K562 (cell line): ENCODE measurements around the gene CD46. TPM values are rescaled to one million over a fixed set of nuclear protein-coding genes. Genes with fewer than 3 reads are reported as not detected.
A peak's percentile ranks its signal among the peaks of the same experiment; 100 is the strongest.

Experiments used
- ATF1 ChIP-seq, 2 experiments: fragments of 450-650 bp in 1 of 2; IDR thresholded peaks; 2 replicates each; pipeline ENCODE4 v1.6.1; 2016; ENCODE audit warnings: missing compliant biosample characterization in 1 of 2, missing genetic modification characterization in 1 of 2
- BMI1 ChIP-seq: fragments of 150-350 bp; IDR thresholded peaks from 2 replicates; pipeline ENCODE4 v1.6.1; 2014; ENCODE audit warnings: low read length
- C11orf30 ChIP-seq: fragments of 450-650 bp; IDR thresholded peaks from 2 replicates; pipeline ENCODE4 v1.6.1; 2016; ENCODE audit warnings: low read depth, mild to moderate bottlenecking
- CAMTA2 ChIP-seq: fragments of 250-450 bp; sonication (Bioruptor Pico); conservative IDR thresholded peaks from 2 replicates; pipeline ENCODE4 v1.5.1; 2022
- ERF ChIP-seq: fragments of 450-650 bp; formaldehyde crosslinking; IDR thresholded peaks from 2 replicates; pipeline ENCODE4 v1.4.0; 2020; ENCODE audit warnings: mild to moderate bottlenecking, mixed read lengths
- ESRRA ChIP-seq: fragments of 450-650 bp; IDR thresholded peaks from 2 replicates; pipeline ENCODE4 v1.6.1; 2014; ENCODE audit warnings: low read depth, mild to moderate bottlenecking, moderate library complexity, borderline replicate concordance
- FOXK2 ChIP-seq, 2 experiments: fragments of 450-650 bp; IDR thresholded peaks in 1 of 2; conservative IDR thresholded peaks in 1 of 2; 2 replicates each; pipeline ENCODE4 v1.6.1; 2016; ENCODE audit warnings: low read depth in 2 of 2, mild to moderate bottlenecking in 1 of 2
- IFI16 ChIP-seq: fragments of 250-450 bp; sonication (Bioruptor Pico); IDR thresholded peaks from 2 replicates; pipeline ENCODE4 v2.1.2; 2022; ENCODE audit warnings: mild to moderate bottlenecking, inconsistent platforms
- L3MBTL2 ChIP-seq: fragments of 450-650 bp; IDR thresholded peaks from 2 replicates; pipeline ENCODE4 v1.6.1; 2016; ENCODE audit warnings: mild to moderate bottlenecking, moderate library complexity
- LEF1 ChIP-seq: fragments of 450-650 bp; IDR thresholded peaks from 2 replicates; pipeline ENCODE4 v1.6.1; 2016; ENCODE audit warnings: mild to moderate bottlenecking
- MTF1 ChIP-seq: fragments of 250-450 bp; sonication (Bioruptor Pico); IDR thresholded peaks from 2 replicates; pipeline ENCODE4 v1.9.0; 2021; ENCODE audit warnings: moderate library complexity, mild to moderate bottlenecking, inconsistent platforms, borderline replicate concordance
- NFRKB ChIP-seq: fragments of 450-650 bp; IDR thresholded peaks from 2 replicates; pipeline ENCODE4 v1.6.1; 2016; ENCODE audit warnings: low read depth
- PHB ChIP-seq: fragments of 250-450 bp; sonication (Bioruptor Pico); IDR thresholded peaks from 2 replicates; pipeline ENCODE4 v1.5.0; 2021
- PHB2 ChIP-seq: fragments of 450-650 bp; IDR thresholded peaks from 2 replicates; pipeline ENCODE4 v1.6.1; 2017; ENCODE audit warnings: low read depth
- PHF20 ChIP-seq: fragments of 450-650 bp; IDR thresholded peaks from 2 replicates; pipeline ENCODE4 v1.6.1; 2018; ENCODE audit not compliant: partially characterized antibody
- PPARD ChIP-seq: fragments of 250-450 bp; sonication (Bioruptor Pico); IDR thresholded peaks from 2 replicates; pipeline ENCODE4 v1.8.0; 2022; ENCODE audit warnings: inconsistent platforms, mild to moderate bottlenecking, moderate library complexity
- RAD21 ChIP-seq, 2 experiments: fragments of 250-450 bp in 1 of 2; fragments of 450-650 bp in 1 of 2; sonication (Bioruptor Pico) in 1 of 2; formaldehyde crosslinking in 1 of 2; IDR thresholded peaks in 1 of 2; conservative IDR thresholded peaks in 1 of 2; 2 replicates each; pipeline versions ENCODE4 v1.4.0 to v1.8.0; 2020 to 2022; ENCODE audit warnings: mild to moderate bottlenecking in 2 of 2, moderate library complexity in 1 of 2
- TBL1XR1 ChIP-seq, 2 experiments: IDR thresholded peaks; 2 replicates each; pipeline ENCODE4 v1.6.1; 2012; ENCODE audit warnings: improper control_type of control experiment in 2 of 2, low read length in 2 of 2, mild to moderate bottlenecking in 1 of 2
- TBP ChIP-seq: optimal IDR thresholded peaks from 2 replicates; pipeline ENCODE3; 2011; ENCODE audit warnings: low read depth, low read length, improper control_type of control experiment
- TGIF2 ChIP-seq: sonication (generic); formaldehyde crosslinking; IDR thresholded peaks from 2 replicates; pipeline ENCODE4 v1.8.1; 2022; ENCODE audit warnings: mild to moderate bottlenecking, missing genetic modification reagents, moderate library complexity
- ZFP1 ChIP-seq: fragments of 450-650 bp; formaldehyde crosslinking; IDR thresholded peaks from 2 replicates; pipeline ENCODE4 v1.4.0; 2020; ENCODE audit warnings: mild to moderate bottlenecking, mixed read lengths
- ZNF282 ChIP-seq: sonication (generic); formaldehyde crosslinking; IDR thresholded peaks from 2 replicates; pipeline ENCODE4 v1.8.1; 2023; ENCODE audit warnings: missing genetic modification reagents
- ZNF436 ChIP-seq: fragments of 250-450, 450-650 bp; sonication (Bioruptor Pico); formaldehyde crosslinking; IDR thresholded peaks from 2 replicates; pipeline ENCODE4 v1.7.0; 2020; ENCODE audit warnings: mild to moderate bottlenecking
- ZNF444 ChIP-seq: fragments of 250-450 bp; sonication (Bioruptor Pico); IDR thresholded peaks from 2 replicates; pipeline ENCODE4 v1.4.0; 2020; ENCODE audit warnings: mild to moderate bottlenecking, moderate library complexity
- ZNF583 ChIP-seq: fragments of 250-450 bp; sonication (Bioruptor Pico); IDR thresholded peaks from 2 replicates; pipeline ENCODE4 v1.4.0; 2020
- ZNF707 ChIP-seq: fragments of 250-450 bp; sonication (Bioruptor Pico); conservative IDR thresholded peaks from 2 replicates; pipeline ENCODE4 v1.8.0; 2022; ENCODE audit warnings: inconsistent platforms, mild to moderate bottlenecking, moderate library complexity
- ZNF766 ChIP-seq: fragments of 200-800 bp; sonication (Bioruptor generic); conservative IDR thresholded peaks from 2 replicates; pipeline ENCODE4 v1.6.1; 2016; ENCODE audit warnings: missing genetic modification characterization, missing compliant biosample characterization
- polyA plus RNA-seq, 8 experiments: library from polyadenylated mRNA; depleted of rRNA in 4 of 8; stranded (reverse) in 5 of 8; unstranded in 3 of 8; fragments of >200 nt; fragmentation: Nextera tagmentation in 2 of 8; fragmentation: Illumina TruSeq in 1 of 8; extraction: Ambion mirVana in 2 of 8; extraction: Trizol in 1 of 8; gene quantifications; 2 replicates each; pipeline versions ENCODE4 v1.2.1 to v1.2.3, GENCODE V29; 2011 to 2014; ENCODE audit warnings: inconsistent platforms in 1 of 8, missing spikeins in 1 of 8
- total RNA-seq, 7 experiments: library from RNA; depleted of rRNA in 6 of 7; stranded (reverse); fragments of >200 nt in 6 of 7; fragmentation: Illumina TruSeq in 2 of 7; extraction: Trizol in 2 of 7; gene quantifications; 2 replicates each; pipeline versions ENCODE4 v1.2.1 to v1.2.3, GENCODE V29; 2011 to 2021; ENCODE audit warnings: low replicate concordance in 1 of 7
- TF ChIP-seq, protein P1 (sequence below): fragments of 250-450 bp; sonication (Bioruptor Pico); IDR thresholded peaks from 2 replicates; pipeline ENCODE4 v1.4.0; 2020; ENCODE audit warnings: mild to moderate bottlenecking, moderate library complexity
- TF ChIP-seq, protein P2 (sequence below): fragments of 450-650 bp; formaldehyde crosslinking; IDR thresholded peaks from 2 replicates; pipeline ENCODE4 v1.4.0; 2020; ENCODE audit warnings: mild to moderate bottlenecking, moderate library complexity

The CD46 gene
- total and polyA plus RNA-seq, 9 of the 15 experiments (the other 6 are each of a cell fraction or from before 2014, with no cell fraction given) = 87.9 to 374 (median 156) TPM

DNA sequence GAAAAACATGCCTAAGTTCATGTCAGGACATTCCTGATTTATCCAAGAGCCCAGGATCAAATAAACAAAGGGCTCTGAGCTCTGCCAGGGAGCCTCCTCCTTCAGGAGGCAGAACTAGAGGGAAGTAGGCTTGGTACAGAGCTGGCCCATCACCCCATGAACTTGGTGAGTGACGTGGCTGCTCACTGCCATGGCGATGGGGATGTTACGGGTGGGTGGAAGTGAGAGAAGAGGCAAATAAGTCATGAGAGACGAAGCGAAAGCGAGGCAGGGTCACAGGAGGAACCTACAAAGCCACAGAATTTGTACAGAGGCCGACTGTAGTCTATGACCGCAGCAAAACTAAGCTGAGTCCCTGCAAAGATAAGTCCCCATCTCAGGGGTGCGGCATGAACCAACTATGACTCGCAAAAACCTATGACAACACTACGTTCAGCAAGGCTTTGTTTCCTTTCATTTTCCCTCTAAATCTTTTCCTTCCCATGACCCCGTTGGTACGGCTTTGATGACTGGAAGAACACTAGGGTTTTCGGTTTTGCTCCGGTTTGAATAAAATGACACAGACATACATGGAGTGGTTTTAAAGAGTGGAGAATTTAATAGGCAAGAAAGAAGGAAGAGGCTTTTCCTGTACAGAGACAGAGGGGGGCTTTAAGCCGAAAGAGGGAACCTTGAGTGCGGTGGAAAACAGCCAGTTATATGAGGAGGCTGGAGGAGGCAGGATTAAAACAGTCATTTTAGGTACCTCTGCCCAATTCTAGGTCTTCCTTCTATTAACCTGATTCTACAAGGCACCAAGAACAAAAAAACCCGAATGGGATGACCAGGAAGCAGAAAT lies 74.1 kb downstream of the CD46 start (continued):
- TF ChIP-seq MTF1 (CRISPR knock-in tag) = no peak
- no peak for TF ChIP-seq ATF1 (CRISPR knock-in tag; IDR thresholded peaks at IDR 0.05)
- TF ChIP-seq ATF1 (tag; IDR thresholded peaks at IDR 0.05) = peak; percentile 86
- peak; percentile 74 for TF ChIP-seq L3MBTL2
- TF ChIP-seq LEF1 = peak; percentile 80
- no peak for TF ChIP-seq PHB2
- TF ChIP-seq ERF (CRISPR knock-in tag) = peak; percentile 77; the same call in 1 of the 2 replicates
- no peak for TF ChIP-seq PHB (CRISPR knock-in tag)
- no peak for TF ChIP-seq ZNF707 (CRISPR knock-in tag)
- TF ChIP-seq ZNF444 (CRISPR knock-in tag) = 0 out of 2 replicates have a peak, but pooled peaks have one; percentile 15
- TF ChIP-seq ESRRA = peak; percentile 76; the same call in 1 of the 2 replicates
- peak; percentile 84; the same call in 1 of the 2 replicates for TF ChIP-seq NFRKB
- TF ChIP-seq FOXK2 (conservative IDR thresholded peaks at IDR 0.05 in 1 of 2, IDR thresholded peaks at IDR 0.05 in 1 of 2; ENCODE audit: low read depth in 2 of 2) = peak; percentile 80 to 84
- no peak for TF ChIP-seq ZNF282 (CRISPR knock-in tag)
- TF ChIP-seq TBL1XR1 (IDR thresholded peaks at IDR 0.05; ENCODE audit: low read length in 2 of 2) = 0 out of 4 replicates have a peak, but pooled peaks of 1 of the 2 experiments have one; percentile 26
- TF ChIP-seq IFI16 (CRISPR knock-in tag) = no peak
- TF ChIP-seq PPARD (CRISPR knock-in tag) = no peak
- TF ChIP-seq ZNF583 = peak; percentile 84; the same call in 1 of the 2 replicates
- TF ChIP-seq PHF20 = no peak
- no peak for TF ChIP-seq ZFP1 (CRISPR knock-in tag)
- peak; percentile 82 for TF ChIP-seq C11orf30
- TF ChIP-seq, protein P1, sequence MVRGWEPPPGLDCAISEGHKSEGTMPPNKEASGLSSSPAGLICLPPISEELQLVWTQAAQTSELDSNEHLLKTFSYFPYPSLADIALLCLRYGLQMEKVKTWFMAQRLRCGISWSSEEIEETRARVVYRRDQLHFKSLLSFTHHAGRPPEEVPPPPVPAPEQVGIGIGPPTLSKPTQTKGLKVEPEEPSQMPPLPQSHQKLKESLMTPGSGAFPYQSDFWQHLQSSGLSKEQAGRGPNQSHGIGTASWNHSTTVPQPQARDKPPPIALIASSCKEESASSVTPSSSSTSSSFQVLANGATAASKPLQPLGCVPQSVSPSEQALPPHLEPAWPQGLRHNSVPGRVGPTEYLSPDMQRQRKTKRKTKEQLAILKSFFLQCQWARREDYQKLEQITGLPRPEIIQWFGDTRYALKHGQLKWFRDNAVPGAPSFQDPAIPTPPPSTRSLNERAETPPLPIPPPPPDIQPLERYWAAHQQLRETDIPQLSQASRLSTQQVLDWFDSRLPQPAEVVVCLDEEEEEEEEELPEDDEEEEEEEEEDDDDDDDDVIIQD = no peak
- peak in 1 of 2 experiments; percentile 20; a peak in 1 of 4 replicates for TF ChIP-seq RAD21 (CRISPR knock-in tag; conservative IDR thresholded peaks at IDR 0.05 in 1 of 2, IDR thresholded peaks at IDR 0.05 in 1 of 2)
- no peak for TF ChIP-seq TGIF2 (CRISPR knock-in tag)
- TF ChIP-seq ZNF436 = no peak
- no peak for TF ChIP-seq BMI1
- peak; percentile 78 for TF ChIP-seq ZNF766 (CRISPR knock-in tag)
- peak; percentile 2 for TF ChIP-seq TBP
- TF ChIP-seq, protein P2, sequence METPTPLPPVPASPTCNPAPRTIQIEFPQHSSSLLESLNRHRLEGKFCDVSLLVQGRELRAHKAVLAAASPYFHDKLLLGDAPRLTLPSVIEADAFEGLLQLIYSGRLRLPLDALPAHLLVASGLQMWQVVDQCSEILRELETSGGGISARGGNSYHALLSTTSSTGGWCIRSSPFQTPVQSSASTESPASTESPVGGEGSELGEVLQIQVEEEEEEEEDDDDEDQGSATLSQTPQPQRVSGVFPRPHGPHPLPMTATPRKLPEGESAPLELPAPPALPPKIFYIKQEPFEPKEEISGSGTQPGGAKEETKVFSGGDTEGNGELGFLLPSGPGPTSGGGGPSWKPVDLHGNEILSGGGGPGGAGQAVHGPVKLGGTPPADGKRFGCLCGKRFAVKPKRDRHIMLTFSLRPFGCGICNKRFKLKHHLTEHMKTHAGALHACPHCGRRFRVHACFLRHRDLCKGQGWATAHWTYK (CRISPR knock-in tag) = peak; percentile 77
- no peak for TF ChIP-seq CAMTA2 (CRISPR knock-in tag)
